Uterus (tissue), 2 donors: ENCODE data around the gene NPHP1.

Experiments used
- POLR2A ChIP-seq, 2 donors: fragments of 450-650 bp; IDR thresholded peaks; one replicate each; pipeline ENCODE4 v1.6.1; 2016; ENCODE audit warnings: antibody characterized with exemption in 2 of 2, mild to moderate bottlenecking in 1 of 2, moderate library complexity in 1 of 2
- TF ChIP-seq, protein P1 (sequence below), 4 experiments: fragments of 200-600 bp in 2 of 4; fragments of 450-650 bp in 2 of 4; sonication (generic) in 2 of 4; IDR thresholded peaks; one replicate each; pipeline ENCODE4 v1.5.1; 2016 to 2019; ENCODE audit warnings: antibody characterized with exemption in 4 of 4, mild to moderate bottlenecking in 2 of 4, moderate library complexity in 1 of 4

DNA sequence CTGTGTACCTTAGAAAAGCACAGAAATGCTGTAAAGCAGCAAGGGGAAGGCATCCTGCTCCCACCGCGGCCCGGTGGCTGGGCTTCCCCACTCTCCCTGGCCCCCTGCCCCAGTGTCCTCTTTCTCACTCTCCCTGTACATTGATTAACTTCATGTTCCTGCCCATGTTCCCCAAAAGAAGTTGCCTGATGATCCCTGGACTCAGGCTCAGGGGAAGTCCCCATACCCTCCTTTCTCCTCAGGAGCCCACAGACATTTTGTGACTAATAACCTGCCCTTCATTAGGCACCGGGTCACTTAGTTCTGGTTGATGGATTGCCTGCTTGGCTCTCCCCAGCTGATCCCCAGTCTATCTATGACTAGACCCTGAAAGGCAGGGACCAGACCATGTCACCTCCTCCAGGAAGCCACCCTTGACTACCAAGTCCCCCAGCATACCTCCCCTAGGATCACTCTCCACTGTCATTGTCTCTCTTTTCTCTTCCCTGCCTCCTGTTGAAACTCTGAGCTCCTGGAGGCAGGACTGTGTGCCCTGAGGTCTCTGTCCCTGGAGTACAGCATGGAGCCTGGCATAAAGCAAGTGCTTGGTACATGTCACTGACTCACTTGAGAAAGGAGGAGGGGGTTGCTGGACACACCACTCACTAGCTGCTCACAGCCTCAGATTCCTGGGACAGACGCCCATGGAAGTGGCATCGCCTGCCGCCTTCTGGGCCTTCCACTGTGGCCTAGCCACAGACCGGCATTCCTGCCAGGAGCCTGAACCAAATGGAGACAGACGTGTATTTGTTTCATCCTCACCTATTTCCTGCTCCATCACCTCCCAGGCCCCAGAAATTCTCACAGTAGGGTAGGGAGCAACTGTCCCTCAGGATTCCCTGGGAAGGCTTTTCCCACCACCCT lies 102.7 kb downstream of the NPHP1 start:
- TF ChIP-seq, protein P1, sequence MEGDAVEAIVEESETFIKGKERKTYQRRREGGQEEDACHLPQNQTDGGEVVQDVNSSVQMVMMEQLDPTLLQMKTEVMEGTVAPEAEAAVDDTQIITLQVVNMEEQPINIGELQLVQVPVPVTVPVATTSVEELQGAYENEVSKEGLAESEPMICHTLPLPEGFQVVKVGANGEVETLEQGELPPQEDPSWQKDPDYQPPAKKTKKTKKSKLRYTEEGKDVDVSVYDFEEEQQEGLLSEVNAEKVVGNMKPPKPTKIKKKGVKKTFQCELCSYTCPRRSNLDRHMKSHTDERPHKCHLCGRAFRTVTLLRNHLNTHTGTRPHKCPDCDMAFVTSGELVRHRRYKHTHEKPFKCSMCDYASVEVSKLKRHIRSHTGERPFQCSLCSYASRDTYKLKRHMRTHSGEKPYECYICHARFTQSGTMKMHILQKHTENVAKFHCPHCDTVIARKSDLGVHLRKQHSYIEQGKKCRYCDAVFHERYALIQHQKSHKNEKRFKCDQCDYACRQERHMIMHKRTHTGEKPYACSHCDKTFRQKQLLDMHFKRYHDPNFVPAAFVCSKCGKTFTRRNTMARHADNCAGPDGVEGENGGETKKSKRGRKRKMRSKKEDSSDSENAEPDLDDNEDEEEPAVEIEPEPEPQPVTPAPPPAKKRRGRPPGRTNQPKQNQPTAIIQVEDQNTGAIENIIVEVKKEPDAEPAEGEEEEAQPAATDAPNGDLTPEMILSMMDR (IDR thresholded peaks at IDR 0.05): no peak
- TF ChIP-seq POLR2A (IDR thresholded peaks at IDR 0.05): no peak
